Measurements from ENCODE around the gene MLLT3. TPM values are rescaled to one million over a fixed set of nuclear protein-coding genes. Genes with fewer than 3 reads are reported as not detected.

The MLLT3 gene
- total and polyA plus RNA-seq, 2 of the 13 experiments (the other 11 are each of a cell fraction or from before 2014, with no cell fraction given) = 12.3 to 12.6 TPM

DNA sequence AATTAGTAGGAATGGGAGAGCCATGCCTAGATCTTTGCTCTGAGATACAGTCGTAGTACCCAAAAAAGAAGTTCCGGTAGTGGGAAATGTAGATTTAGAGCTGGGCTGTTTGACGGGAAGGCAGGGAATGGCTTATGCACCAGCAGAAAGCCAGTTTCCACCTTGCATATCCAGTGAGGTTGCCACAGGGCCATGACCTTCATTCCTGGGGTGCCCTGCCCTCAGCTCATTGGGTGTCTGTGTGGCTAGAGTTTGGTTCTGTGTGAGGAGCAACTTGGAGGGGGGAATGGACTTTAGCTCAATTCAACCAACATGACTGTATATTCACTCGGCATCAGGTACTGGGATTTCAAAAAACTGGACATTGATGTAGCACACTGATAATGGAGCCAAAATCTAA lies 300.1 kb downstream of the MLLT3 start:
- H3K27ac ChIP-seq (ENCODE audit: extremely low read length, insufficient read depth, low read length) = no peak overlapping the region
- POLR2A ChIA-PET = no interaction called here
- no peak for ATAC-seq
- no peak for DNase-seq (ENCODE audit: low spot score)
- no peaks in the 10 kb centered on the region for H4K20me1 ChIP-seq (ENCODE audit: insufficient read depth, low read length)
- intact Hi-C loops (cut with micrococcal nuclease; ENCODE audit: unreplicated experiment) (no loop called here), in situ Hi-C loops (cut with HindIII; ENCODE audit: extremely low pct_ligation_motif_present, low pct_unique_long_range_greater_than_20kb) (no loop called here)
- 46% methylated on average over 4 of the region's 4 CpGs for WGBS (ENCODE audit: low lambda C conversion rate)
- no peak for FAIRE-seq
- CTCF ChIA-PET (ENCODE audit: low intra/inter-chr PET ratio, low total read pairs) = no interaction called here
- H3K4me1 ChIP-seq (ENCODE audit: insufficient read depth, low read length) = no peaks in the 10 kb centered on the region
- no peak overlapping the region for H2AFZ ChIP-seq (ENCODE audit: low read length)
- no peaks in the 10 kb centered on the region for H3K79me2 ChIP-seq (ENCODE audit: insufficient read depth, low read length)
- no peaks in the 10 kb centered on the region for H3K9me3 ChIP-seq (ENCODE audit: low read length)
- H3K4me2 ChIP-seq (ENCODE audit: low read depth, low read length) = no peak overlapping the region
- BruUV-seq (replicated peaks) = no TSS peak
- peaks cover 0 to 11% of the 10 kb centered on the region in 2 experiments; a peak in 1 of 5 replicates for H3K27me3 ChIP-seq (ENCODE audit: control insufficient read depth in 1 of 2, insufficient read depth in 2 of 2, low read length in 2 of 2)
- H3K36me3 ChIP-seq (replicated peaks in 1 of 2; ENCODE audit: control insufficient read depth in 1 of 2, insufficient read depth in 2 of 2, low read length in 2 of 2) = no peaks in the 10 kb centered on the region
- TF ChIP-seq IKZF1 (IDR thresholded peaks at IDR 0.05) (no peak), SP4 (CRISPR knock-in tag; IDR thresholded peaks at IDR 0.05) (no peak), ZSCAN30 (CRISPR knock-in tag; IDR thresholded peaks at IDR 0.05) (no peak), PLRG1 (conservative IDR thresholded peaks at IDR 0.05) (no peak), MAFK (conservative IDR thresholded peaks at IDR 0.05 in 1 of 2, IDR thresholded peaks at IDR 0.05 in 1 of 2; ENCODE audit: low read length in 2 of 2) (no peak), ZNF367 (CRISPR knock-in tag; IDR thresholded peaks at IDR 0.05; ENCODE audit: borderline replicate concordance) (no peak), NCOA5 (CRISPR knock-in tag; IDR thresholded peaks at IDR 0.05) (no peak), LCORL (IDR thresholded peaks at IDR 0.05) (no peak), LCORL (CRISPR knock-in tag; IDR thresholded peaks at IDR 0.05) (no peak), MATR3 (CRISPR knock-in tag; IDR thresholded peaks at IDR 0.05) (no peak), ATRX (CRISPR knock-in tag; IDR thresholded peaks at IDR 0.05; ENCODE audit: borderline replicate concordance) (no peak), HDAC6 (IDR thresholded peaks at IDR 0.05; ENCODE audit: low read depth, low read length) (no peak)
- TF ChIP-seq, protein P1, sequence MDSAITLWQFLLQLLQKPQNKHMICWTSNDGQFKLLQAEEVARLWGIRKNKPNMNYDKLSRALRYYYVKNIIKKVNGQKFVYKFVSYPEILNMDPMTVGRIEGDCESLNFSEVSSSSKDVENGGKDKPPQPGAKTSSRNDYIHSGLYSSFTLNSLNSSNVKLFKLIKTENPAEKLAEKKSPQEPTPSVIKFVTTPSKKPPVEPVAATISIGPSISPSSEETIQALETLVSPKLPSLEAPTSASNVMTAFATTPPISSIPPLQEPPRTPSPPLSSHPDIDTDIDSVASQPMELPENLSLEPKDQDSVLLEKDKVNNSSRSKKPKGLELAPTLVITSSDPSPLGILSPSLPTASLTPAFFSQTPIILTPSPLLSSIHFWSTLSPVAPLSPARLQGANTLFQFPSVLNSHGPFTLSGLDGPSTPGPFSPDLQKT (CRISPR knock-in tag; IDR thresholded peaks at IDR 0.05; ENCODE audit: borderline replicate concordance) = no peak
- H3K4me3 ChIP-seq (replicated peaks in 1 of 3; ENCODE audit: insufficient read depth in 1 of 3, low read depth in 2 of 3, low read length in 3 of 3) = no peak overlapping the region
- H3K9ac ChIP-seq (ENCODE audit: insufficient read depth, low read depth, low read length) = no peak overlapping the region

All from HepG2 (cell line).